Measurements from ENCODE around the gene MARF1.
"Not testable (repeated sequence)": the region's sequence is repeated elsewhere in the genome, so short reads cannot be mapped to it uniquely, and the experiment has no call there.

Gene MARF1

DNA sequence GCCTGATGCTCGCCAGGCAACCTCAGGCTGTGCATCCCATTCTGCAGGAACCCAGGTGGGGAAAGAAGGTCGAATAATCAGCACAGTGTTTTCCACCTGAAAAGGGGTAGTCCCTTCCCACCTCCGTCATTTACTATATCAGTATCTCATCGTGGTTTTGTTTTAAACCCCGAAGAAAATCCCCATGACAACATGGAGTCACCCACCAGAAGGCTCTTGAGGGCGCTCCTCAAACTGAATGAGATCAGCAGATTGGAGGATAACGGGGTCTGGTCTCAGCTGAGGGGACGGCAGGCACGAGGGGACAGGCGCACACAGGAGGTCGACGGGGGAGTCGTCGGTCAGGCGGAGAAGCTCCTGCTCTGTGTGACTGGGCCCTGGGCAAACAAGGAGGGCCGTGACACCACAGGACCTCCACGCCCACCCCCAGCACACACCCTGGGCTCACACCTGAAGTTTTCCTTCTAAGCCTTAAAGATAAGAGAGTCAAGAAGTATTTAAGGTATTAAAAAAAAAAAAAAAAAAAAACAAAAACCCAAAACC, 44.2 kb downstream of the MARF1 start:
- DNase-seq = no peak

GRCh38 chr16:15597822-15598647, 44.9 kb downstream of the MARF1 start:
- no peak for DNase-seq

DNA sequence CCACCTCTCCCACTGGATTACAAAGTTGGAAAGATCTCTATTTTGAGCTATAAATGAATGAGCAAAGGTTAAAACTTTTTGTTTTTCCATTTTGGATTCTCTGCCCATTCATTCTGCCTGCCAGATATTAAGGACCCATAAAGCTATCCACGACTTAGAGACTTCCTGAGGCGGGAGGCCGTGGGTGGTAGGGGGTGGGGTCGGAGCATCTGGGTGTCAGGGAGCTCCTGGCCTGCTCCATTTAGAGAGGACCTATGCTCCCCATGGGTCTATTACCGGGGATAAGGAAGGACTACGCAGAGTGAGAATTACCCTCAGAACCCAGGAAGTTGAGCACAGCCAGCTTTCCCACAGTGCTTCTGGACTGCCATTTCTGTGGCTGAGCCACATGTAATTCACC, 45.8 kb downstream of the MARF1 start:
- no peak for DNase-seq

DNA sequence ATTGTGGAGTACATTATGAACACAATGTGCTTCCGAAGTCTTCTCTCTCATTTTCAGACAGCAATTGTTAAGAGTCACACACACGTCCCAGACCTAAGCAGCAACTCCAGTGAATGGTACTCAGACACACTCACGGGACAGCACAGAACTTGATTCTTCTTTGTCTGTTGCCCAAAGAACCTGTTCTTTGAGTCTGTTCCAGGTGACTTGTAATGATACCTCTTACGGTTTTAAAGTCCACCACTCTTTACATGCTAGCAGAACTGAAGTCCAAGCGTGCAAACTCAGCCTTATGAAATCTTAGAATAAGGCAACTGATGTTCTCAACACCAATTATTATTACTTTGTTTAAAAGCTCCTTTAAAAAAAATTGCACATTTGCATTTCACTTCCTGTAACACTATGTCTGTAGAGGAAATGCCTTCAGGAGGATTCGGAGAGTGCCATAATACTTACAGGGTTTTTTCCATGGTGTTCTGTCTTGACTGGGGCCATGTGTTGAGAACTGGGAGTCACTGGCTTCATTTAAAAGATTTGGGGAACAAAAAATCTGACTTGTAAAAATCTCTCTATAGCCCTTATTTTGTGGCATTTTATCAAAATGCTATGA, 48.1 kb downstream of the MARF1 start:
- no peak for DNase-seq

- DNase-seq = no peak
Observed at GRCh38 chr16:15593235-15593634, 49.7 kb downstream of the MARF1 start.

- no peak for DNase-seq
Observed at GRCh38 chr16:15592324-15592723, 50.6 kb downstream of the MARF1 start.

DNA sequence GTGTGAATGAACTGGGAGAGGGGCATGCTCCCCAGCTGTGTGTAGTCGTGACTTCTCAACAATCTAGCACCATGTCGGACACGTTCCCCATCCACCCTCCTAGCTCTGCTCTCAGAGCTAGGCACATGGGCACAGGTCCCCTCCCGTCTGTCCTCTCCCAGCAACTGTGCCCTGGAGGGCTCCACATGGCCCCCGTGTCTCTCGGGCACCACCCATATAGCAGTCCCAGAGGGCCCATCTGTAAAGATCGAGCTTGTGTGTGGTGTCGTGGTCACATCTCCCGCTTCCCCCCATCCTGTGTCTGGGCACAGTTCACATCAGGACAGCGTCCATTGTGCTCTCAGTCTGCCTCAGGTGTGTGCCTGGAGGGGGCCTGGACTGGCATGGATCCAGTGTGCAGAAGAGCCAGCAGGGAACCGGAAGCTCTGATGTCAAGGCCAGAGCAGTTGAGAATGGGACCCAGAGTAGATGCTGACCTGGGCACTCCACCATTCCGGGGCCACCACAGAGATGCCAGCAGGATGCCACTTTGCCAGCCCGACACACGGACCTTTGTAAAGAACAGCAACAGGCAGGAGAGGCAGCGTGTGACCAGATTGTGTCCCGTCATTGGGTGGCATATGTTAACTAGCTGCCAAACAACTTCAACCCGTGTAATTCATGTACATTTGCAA, 55.7 kb downstream of the MARF1 start:
- DNase-seq = no peak

GRCh38 chr16:15586716-15587115, 56.2 kb downstream of the MARF1 start:
- DNase-seq = no peak

GRCh38 chr16:15585956-15586355, 57.0 kb downstream of the MARF1 start:
- no peak for DNase-seq

- no peak for DNase-seq
Observed at GRCh38 chr16:15583526-15583925, 59.4 kb downstream of the MARF1 start.

- no peak for DNase-seq
Observed at GRCh38 chr16:15581127-15581815, 61.7 kb downstream of the MARF1 start.

- no peak for DNase-seq
Observed at GRCh38 chr16:15578824-15579223, 64.1 kb downstream of the MARF1 start.

DNA sequence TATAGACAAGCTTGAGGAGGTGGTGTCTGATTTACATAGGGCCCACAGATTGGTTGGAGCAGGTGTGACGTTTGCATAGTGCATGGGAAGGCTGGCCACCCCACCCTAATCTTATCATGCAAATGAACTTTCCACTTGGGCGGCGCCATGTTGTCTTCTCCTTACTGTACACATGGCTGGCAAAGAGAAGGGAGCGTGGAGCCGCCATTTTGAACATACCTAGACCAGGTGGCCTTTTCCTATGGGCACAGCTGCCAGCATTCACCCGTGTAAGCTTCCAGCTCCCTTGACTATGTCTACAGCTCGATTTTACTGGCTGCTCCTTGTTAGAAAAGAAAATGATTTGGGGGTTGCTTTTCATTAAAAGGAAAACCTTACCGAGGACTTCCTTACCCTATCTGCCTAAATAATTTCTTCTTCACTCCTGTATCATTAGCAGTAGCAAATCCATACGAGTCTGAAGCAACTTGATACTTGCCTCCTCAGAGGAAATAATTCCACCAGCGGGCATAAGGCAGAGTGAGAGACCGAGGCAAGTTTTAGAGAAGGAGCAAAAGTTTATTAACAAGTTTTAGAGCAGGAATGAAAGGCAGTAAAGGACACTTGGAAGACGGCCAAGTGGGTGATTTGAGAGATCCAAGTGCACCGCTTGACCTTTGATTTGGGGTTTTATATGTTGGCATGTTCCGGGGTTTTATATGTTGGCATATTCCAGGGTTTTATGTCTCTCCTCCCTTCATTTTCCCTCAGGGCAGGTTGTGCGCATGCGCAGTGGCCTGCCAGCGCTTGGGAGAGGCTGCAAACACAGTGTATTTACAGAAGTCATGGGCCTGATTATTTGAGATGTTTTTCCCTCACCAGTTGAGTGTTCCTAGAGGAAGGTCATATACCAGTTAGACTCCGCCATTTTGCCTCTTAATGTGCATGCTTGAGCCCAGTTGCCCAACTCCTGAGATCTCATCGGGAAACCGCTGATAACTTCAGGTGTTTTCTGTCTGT, 65.7 kb downstream of the MARF1 start:
- no peak for DNase-seq

DNA sequence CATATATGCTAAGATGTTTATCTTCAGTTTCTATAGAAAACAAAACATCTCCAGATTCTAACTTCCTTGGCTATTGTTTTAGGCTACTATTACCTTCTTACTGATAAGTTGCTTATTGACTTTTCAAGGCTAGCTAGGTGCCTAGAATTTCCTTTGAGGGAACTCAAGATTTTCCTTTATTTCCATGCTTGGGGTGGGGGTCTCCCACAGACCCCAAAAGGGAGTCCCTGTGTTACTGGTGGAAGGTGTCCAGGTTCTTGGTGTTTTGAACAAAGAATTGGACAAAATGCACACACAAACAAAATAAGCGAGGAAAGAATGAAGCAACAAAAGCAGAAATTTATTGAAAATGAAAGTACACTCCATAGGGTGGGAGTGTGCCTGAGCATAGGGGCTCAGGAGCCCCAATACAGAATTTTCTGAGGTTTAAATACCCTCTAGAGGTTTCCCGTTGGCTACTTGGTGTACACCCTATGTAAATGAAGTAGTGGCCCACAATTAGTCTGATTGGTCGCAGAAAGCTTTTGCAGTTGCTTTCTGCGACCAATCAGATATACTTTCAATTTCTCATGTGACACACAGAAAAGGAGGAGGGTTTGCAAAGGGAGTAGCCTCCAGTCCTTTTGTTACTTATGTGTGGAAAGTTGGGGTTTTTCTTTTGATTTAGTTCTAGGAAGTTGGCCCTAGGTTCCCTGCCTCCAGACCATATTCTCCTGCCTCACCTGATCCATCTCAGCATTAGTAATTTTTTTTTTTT, 67.5 kb downstream of the MARF1 start:
- DNase-seq = no peak

DNA sequence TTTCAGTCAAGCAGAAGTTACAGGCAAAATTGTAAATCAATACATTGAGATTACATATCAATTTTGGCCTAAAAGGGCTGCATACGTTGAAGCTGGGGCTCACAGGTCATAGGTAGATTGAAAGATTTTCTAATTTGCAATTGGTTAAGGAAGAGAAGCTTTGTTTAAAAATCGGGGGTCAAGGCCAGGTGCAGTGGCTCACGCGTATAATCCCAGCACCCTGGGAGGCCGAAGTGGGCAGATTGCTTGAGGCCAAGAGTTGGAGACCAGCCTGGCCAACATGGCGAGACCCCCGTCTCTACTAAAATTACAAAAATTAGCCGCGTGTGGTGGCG, 68.4 kb downstream of the MARF1 start:
- no peak for DNase-seq

DNA sequence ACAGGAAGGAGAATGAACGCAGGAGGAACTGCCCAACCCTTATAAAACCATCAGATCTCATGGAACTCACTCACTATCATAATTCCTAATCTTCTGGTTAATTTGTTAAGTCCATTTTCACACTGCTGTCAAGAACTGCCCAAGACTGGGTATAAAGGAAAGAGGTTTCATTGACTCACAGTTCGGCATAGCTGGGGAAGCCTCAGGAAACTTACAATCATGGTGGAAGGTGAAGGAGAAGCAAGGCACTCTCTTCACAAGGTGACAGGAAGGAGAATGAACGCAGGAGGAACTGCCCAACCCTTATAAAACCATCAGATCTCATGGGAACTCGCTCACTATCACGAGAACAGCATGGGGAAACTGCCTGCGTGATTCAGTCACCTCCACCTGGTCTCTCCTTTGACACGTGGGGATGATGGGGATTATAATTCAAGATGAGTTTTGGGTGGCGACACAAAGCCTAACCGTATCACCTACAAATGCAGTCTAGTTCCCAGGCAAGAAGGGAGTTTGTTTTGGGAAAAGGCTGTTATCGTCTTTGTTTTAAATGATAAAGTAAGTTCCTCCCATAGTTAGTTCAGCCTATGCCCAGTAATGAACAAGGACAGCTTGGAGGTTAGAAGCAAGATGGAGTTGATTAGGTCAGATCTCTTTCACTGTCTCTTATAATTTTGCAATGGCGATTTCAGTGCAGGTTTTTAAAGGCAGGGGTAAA, 68.9 kb downstream of the MARF1 start:
- not testable (repeated sequence) for DNase-seq

DNA sequence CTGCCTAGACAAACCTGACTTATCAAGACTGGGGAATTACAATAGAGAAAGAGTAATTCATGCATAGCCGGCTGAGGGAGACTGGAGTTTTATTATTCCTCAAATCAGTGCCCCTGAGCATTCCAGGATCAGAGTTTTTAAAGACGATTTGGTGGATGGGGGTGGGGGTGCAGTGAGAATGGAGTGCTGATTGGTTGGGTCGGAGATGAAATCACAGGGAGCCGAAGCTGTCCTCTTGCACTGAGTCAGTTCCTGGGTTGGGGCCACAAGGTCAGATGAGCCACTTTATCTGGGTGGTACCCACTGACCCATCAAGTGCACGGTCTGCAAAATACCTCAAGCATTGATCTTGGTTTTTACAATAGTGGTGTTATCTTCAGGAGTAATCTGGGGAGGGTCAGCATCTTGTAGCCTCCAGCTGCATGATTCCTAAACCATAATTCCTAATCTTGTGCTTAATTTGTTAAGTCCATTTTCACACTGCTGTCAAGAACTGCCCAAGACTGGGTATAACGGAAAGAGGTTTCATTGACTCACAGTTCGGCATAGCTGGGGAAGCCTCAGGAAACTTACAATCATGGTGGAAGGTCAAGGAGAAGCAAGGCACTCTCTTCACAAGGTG, 69.6 kb downstream of the MARF1 start:
- DNase-seq = no peak

GRCh38 chr16:15572329-15573001, 70.5 kb downstream of the MARF1 start:
- peak; percentile 75 for DNase-seq

GRCh38 chr16:15571557-15571956, 71.4 kb downstream of the MARF1 start:
- DNase-seq = no peak
